HG03439 (cell line): ENCODE measurements around the gene KCND3.

Source experiments
- ATAC-seq: cut with Tn5 transposase; IDR thresholded peaks from one replicate; pipeline ENCODE4 v1.9.1; 2021; ENCODE audit warnings: mild to moderate bottlenecking, moderate library complexity; ENCODE audit not compliant: unreplicated experiment

KCND3 gene

DNA sequence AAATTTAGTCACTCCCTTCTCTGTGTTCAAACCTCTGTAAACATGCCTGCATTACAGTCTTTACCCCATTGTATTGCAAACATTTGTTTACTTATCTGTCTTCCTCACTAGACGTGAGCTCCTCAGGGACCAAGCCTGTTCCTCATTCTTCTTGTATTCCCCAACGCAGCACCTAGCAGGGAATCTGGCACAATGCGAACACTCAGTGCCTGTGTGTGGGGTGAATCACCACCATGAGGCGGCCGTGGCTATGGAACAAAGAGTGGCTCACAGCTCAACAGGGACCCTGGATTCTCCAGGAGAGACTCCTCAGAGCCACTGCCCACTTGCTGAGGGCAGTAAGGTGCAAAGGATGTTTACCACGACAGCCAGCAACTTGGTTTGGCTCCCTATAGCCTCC lies 137.9 kb downstream of the KCND3 start:
- ATAC-seq: no peak

DNA sequence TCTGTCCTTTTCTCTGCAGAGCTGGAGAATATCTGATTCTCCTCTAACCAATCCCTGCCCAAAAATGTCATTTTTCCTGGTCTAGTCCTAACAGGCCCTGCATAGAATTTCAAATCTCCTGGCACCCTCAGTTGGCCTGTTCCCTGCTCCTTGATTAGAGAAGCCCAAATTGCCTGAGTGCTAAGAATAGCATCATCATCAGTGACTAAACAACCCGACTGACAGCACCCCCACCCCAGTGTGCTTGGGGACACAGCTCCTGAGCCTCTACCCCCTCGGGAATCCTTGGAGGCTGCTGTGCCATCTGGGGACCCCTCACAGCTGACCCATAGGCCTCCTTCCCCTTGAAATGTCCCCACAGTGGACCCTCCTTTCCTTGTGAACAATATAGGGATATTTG lies 139.4 kb downstream of the KCND3 start:
- ATAC-seq: no peak

- ATAC-seq: no peak
Measured at GRCh38 chr1:111848852-111849545, 140.5 kb downstream of the KCND3 start.

DNA sequence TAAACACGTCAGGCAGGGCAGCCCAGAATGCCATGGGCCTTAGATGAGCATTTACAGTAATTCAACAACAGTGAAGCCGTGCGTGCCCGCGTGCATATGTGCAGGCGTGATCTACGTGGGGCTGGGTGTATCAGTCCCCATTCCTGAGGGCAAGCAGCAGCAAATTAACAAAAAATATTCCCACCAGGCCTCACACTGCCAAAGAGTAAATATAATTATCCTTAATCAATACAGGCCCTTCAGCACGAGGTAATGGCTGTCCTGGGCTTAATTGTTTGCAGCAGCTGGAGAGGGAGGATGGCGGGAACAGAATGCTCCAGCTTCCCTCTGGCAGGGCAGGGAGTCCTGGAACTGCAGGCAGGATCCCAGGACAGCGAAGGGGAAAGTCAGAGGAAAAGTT lies 142.0 kb downstream of the KCND3 start:
- no peak for ATAC-seq

DNA sequence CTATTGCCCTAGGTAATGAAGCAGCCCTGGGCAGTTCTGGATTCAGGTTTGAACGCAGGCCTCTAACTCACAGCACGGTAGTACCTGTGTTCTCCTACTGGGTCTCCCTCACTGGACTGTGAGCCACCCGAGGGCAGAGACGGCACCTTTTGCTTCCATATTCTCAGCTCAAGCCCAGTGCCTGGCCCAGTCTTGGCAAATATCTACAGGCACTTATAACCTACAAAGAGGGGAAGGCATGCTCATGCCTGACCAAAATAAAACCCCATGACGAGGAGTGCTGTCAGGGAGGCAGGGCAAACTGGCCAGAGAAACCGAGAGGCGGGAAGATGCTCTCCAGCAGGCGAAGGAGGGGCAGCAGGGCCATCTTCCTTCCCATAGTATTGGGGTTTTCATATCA lies 142.6 kb downstream of the KCND3 start:
- no peak for ATAC-seq

- ATAC-seq: no peak
Measured at GRCh38 chr1:111843177-111843576, 146.3 kb downstream of the KCND3 start.

DNA sequence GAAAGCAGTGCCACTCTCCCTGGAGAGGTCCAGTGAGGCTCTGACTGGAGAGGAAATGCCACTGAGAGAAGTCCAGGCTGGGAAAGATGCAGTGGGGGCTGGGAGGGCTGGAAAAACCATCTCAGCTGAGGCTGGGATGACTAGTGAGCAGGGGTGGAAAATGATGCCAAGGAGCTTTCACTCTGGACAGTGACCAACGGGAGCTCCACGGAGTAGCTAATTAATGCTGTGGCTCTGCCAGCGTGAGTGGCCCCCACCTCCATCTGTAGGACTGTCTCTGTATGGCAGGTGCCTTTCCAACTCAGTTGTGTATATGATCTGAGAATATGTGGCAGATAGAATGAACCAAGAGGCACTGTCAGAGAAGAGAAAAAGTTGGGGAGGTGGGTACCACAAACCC lies 147.1 kb downstream of the KCND3 start:
- no peak for ATAC-seq

GRCh38 chr1:111841746-111842145 lies 147.7 kb downstream of the KCND3 start:
- ATAC-seq: no peak

GRCh38 chr1:111841189-111841588 lies 148.3 kb downstream of the KCND3 start:
- ATAC-seq: no peak

- ATAC-seq: no peak
Measured at GRCh38 chr1:111837393-111837792, 152.1 kb downstream of the KCND3 start.

DNA sequence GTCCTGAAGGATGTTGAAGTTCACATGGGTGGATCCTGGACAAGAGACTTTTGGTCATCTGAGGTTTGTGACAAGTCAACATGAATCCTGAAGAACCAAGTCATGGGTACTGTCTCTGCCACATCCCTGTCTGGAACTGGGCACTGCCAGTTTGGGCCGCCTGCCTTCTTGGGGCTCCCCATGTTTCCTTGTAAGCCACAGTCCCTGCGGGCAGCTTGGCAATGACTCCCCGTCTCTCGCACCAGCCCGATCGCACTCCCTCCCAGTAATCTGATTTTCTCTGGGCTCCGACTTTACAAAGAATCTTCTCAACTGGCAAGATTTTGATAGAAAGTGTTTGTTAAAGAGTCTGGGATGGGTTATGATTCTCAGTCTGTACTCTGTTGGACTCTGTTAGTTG lies 153.4 kb downstream of the KCND3 start:
- no peak for ATAC-seq

- ATAC-seq: no peak
Measured at GRCh38 chr1:111835514-111835913, 154.0 kb downstream of the KCND3 start.

- no peak for ATAC-seq
Measured at GRCh38 chr1:111834956-111835355, 154.5 kb downstream of the KCND3 start.

- ATAC-seq: no peak
Measured at GRCh38 chr1:111833334-111833733, 156.1 kb downstream of the KCND3 start.

DNA sequence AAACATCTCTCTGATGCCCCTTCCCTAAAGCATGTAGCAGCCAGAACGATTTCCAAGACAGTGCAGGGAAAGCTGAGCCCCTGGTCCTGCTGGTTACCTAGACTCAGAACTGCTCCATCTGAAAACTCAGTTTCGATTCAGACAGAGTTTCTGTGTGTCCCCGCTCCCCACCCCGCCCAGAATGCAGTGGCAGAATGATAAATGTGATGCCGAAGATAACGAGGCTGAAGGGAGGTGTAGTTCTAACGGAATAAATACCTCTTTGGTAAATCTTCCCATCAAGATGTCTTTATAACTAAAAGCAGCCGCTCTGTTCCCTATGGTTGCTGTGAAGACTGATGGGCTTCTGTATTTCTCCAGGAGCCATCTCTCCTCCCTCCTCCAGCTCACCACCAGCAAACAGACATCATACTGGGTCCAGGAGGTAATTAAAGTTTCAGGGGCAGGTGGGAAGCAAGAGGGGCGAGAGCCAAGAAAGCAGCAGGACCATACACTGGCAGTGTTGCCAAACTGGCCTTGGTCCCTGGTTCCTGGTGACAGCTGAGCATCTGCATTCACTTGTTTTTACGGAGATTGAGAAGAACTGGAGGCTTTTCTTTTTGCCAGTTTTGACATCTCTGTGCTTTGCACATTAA lies 156.8 kb downstream of the KCND3 start:
- no peak for ATAC-seq

GRCh38 chr1:111831153-111831552 lies 158.3 kb downstream of the KCND3 start:
- ATAC-seq: no peak

GRCh38 chr1:111827946-111828345 lies 161.5 kb downstream of the KCND3 start:
- no peak for ATAC-seq

DNA sequence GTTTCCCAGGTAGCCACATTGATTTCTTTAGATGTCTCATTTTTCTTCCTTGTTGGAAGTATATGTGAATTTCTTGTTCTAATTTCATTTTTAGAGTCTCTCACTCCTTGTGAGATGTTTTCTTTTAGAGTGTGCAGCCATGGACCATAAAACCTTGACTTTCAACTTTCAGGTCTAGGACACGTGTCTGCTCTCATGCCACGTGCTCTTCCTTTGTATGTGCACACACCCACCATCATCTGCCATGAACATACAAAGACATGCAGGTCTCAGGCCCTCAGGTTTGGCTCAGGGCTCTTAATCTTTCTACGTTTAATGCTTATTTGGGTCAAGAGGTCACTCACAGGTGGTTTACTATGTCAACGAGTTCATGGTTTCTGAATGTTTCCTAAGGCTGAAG lies 163.2 kb downstream of the KCND3 start:
- ATAC-seq: no peak

- no peak for ATAC-seq
Measured at GRCh38 chr1:111825217-111825616, 164.3 kb downstream of the KCND3 start.

DNA sequence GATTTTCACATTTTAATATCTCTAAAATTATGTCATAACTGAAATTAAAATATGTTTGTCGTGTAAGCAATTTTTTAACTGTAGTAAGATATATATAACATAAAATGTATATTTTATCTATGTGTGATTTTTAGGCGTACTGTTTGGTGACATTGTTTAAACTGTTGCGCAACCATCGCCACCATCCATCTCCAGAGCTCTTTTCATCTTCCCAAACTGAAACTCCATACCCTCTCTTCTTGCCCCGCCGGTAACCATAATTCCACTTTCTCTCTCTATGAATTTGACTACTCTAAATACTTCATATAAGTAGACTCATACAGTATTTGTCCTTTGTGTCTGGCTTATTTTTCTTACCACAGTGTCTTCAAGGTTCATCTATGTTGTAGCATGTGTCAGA lies 167.3 kb downstream of the KCND3 start:
- ATAC-seq: no peak

- no peak for ATAC-seq
Measured at GRCh38 chr1:111821121-111821745, 168.2 kb downstream of the KCND3 start.

GRCh38 chr1:111819566-111820263 lies 169.8 kb downstream of the KCND3 start:
- no peak for ATAC-seq
